H9 (cell line): Measurements from ENCODE around the gene TOPORS. TPM values are rescaled to one million over a fixed set of nuclear protein-coding genes. Genes with fewer than 3 reads are reported as not detected.

ENCODE experiments used
- DNase-seq: peaks from one replicate; pipeline ENCODE4 v3.0.0-alpha.2; 2017
- H2AFZ ChIP-seq: one replicate; pipeline ENCODE4 v1.6.1; 2013; ENCODE audit warnings: mild to moderate bottlenecking, low read length, control low read depth, moderate library complexity
- H2AK5ac ChIP-seq: 2 replicates; pipeline ENCODE4 v1.6.1; 2013; ENCODE audit warnings: low read length, control low read depth, mixed read lengths; ENCODE audit not compliant: insufficient read length
- H2BK120ac ChIP-seq: one replicate; pipeline ENCODE4 v1.6.1; 2013; ENCODE audit warnings: low read depth, mild to moderate bottlenecking, low read length, control low read depth, inconsistent platforms; ENCODE audit not compliant: poor library complexity, severe bottlenecking
- H2BK12ac ChIP-seq: 2 replicates; pipeline ENCODE4 v1.6.1; 2013; ENCODE audit warnings: low read length, control low read depth, mixed read lengths, low read depth; ENCODE audit not compliant: insufficient read length
- H2BK15ac ChIP-seq: 2 replicates; pipeline ENCODE4 v1.6.1; 2013; ENCODE audit warnings: low read depth, low read length, control low read depth
- H2BK20ac ChIP-seq: one replicate; pipeline ENCODE4 v1.6.1; 2013; ENCODE audit warnings: low read depth, mild to moderate bottlenecking, low read length, control low read depth, inconsistent platforms; ENCODE audit not compliant: poor library complexity, severe bottlenecking
- H2BK5ac ChIP-seq: 2 replicates; pipeline ENCODE4 v1.6.1; 2013; ENCODE audit warnings: low read length, control low read depth, mixed read lengths; ENCODE audit not compliant: insufficient read length
- H3K14ac ChIP-seq: 2 replicates; pipeline ENCODE4 v1.6.1; 2013; ENCODE audit warnings: low read length, control low read depth; ENCODE audit not compliant: insufficient read depth
- H3K18ac ChIP-seq: 2 replicates; pipeline ENCODE4 v1.6.1; 2013; ENCODE audit warnings: low read depth, mild to moderate bottlenecking, mixed read lengths, low read length, control low read depth; ENCODE audit not compliant: insufficient read length
- H3K23ac ChIP-seq: 2 replicates; pipeline ENCODE4 v1.6.1; 2013; ENCODE audit warnings: low read length, control low read depth, mixed read lengths, low read depth; ENCODE audit not compliant: insufficient read length
- H3K23me2 ChIP-seq: 2 replicates; pipeline ENCODE4 v1.6.1; 2013; ENCODE audit warnings: low read depth, mild to moderate bottlenecking, mixed read lengths, low read length, control low read depth; ENCODE audit not compliant: insufficient read length, poor library complexity, severe bottlenecking
- H3K27ac ChIP-seq: 2 replicates; pipeline ENCODE4 v1.5.1; 2013; ENCODE audit warnings: low read length, control low read depth, mixed read lengths, low read depth; ENCODE audit not compliant: insufficient read length
- H3K27me3 ChIP-seq: 2 replicates; pipeline ENCODE4 v1.6.1; 2013; ENCODE audit warnings: low read length, control low read depth, inconsistent platforms; ENCODE audit not compliant: insufficient read depth
- H3K4ac ChIP-seq: 2 replicates; pipeline ENCODE4 v1.6.1; 2013; ENCODE audit warnings: low read depth, mild to moderate bottlenecking, control low read depth, inconsistent platforms, low read length, moderate library complexity
- H3K4me1 ChIP-seq: 2 replicates; pipeline ENCODE4 v1.6.1; 2013; ENCODE audit warnings: low read length, control low read depth, inconsistent platforms; ENCODE audit not compliant: insufficient read depth
- H3K4me2 ChIP-seq: 2 replicates; pipeline ENCODE4 v1.6.1; 2013; ENCODE audit warnings: low read length, control low read depth, mixed read lengths; ENCODE audit not compliant: insufficient read length, insufficient read depth
- H3K56ac ChIP-seq: 2 replicates; pipeline ENCODE4 v1.6.1; 2013; ENCODE audit warnings: low read depth, mild to moderate bottlenecking, mixed read lengths, low read length, control low read depth; ENCODE audit not compliant: insufficient read length
- H3K79me1 ChIP-seq: 2 replicates; pipeline ENCODE4 v1.6.1; 2013; ENCODE audit warnings: low read depth, mild to moderate bottlenecking, moderate library complexity, low read length, control low read depth, inconsistent platforms; ENCODE audit not compliant: insufficient read depth, poor library complexity, severe bottlenecking
- H3K79me2 ChIP-seq: 2 replicates; pipeline ENCODE4 v1.6.1; 2013; ENCODE audit warnings: low read length, control low read depth, inconsistent platforms; ENCODE audit not compliant: insufficient read depth
- H3K9ac ChIP-seq: 2 replicates; pipeline ENCODE4 v1.6.1; 2013; ENCODE audit warnings: low read length, control low read depth, mixed read lengths; ENCODE audit not compliant: insufficient read length; ENCODE audit errors: extremely low read depth
- H3K9me3 ChIP-seq: one replicate; pipeline ENCODE4 v1.6.1; 2013; ENCODE audit warnings: low read depth, low read length, inconsistent platforms; ENCODE audit not compliant: control insufficient read depth
- H3T11ph ChIP-seq: one replicate; pipeline ENCODE4 v1.6.1; 2013; ENCODE audit warnings: mild to moderate bottlenecking, low read length, control low read depth, inconsistent platforms
- H4K20me1 ChIP-seq: one replicate; pipeline ENCODE4 v1.6.1; 2013; ENCODE audit not compliant: control insufficient read depth, insufficient read length, insufficient read depth
- H4K5ac ChIP-seq: 2 replicates; pipeline ENCODE4 v1.6.1; 2013; ENCODE audit warnings: low read depth, mild to moderate bottlenecking, mixed read lengths, low read length, control low read depth; ENCODE audit not compliant: insufficient read length
- H4K8ac ChIP-seq: replicated peaks from 2 replicates; pipeline ENCODE4 v1.6.1; 2013; ENCODE audit warnings: low read length, control low read depth, mixed read lengths, low read depth; ENCODE audit not compliant: insufficient read length
- H4K91ac ChIP-seq: 2 replicates; pipeline ENCODE4 v1.6.1; 2013; ENCODE audit warnings: low read depth, mild to moderate bottlenecking, moderate library complexity, mixed read lengths, low read length, control low read depth; ENCODE audit not compliant: insufficient read length
- H3K27ac Mint-ChIP-seq, 3 experiments: 2 replicates in 2 of 3; 3 replicates in 1 of 3; pipeline ENCODE4 v1.8.0; 2020 to 2021; ENCODE audit warnings: mixed read lengths in 3 of 3, mild to moderate bottlenecking in 1 of 3, moderate library complexity in 1 of 3
- H3K27me3 Mint-ChIP-seq: 2 replicates; pipeline ENCODE4 v1.8.0; 2021; ENCODE audit warnings: low read depth, mild to moderate bottlenecking, moderate library complexity, mixed read lengths
- H3K36me3 Mint-ChIP-seq, 3 experiments: 2 replicates in 2 of 3; 3 replicates in 1 of 3; pipeline ENCODE4 v1.8.0; 2020 to 2021; ENCODE audit warnings: low read depth in 3 of 3, mixed read lengths in 3 of 3; ENCODE audit not compliant: insufficient read depth in 1 of 3
- H3K4me1 Mint-ChIP-seq, 2 experiments: 2 replicates each; pipeline ENCODE4 v1.8.0; 2020; ENCODE audit warnings: mixed read lengths in 2 of 2
- H3K4me3 Mint-ChIP-seq, 2 experiments: 2 replicates in 1 of 2; 3 replicates in 1 of 2; pipeline ENCODE4 v1.8.0; 2020 to 2021; ENCODE audit warnings: mild to moderate bottlenecking in 2 of 2, mixed read lengths in 2 of 2, moderate library complexity in 1 of 2
- H3K9me3 Mint-ChIP-seq, 2 experiments: 2 replicates in 1 of 2; 3 replicates in 1 of 2; pipeline ENCODE4 v1.8.0; 2020; ENCODE audit warnings: mild to moderate bottlenecking in 2 of 2, mixed read lengths in 2 of 2, moderate library complexity in 1 of 2
- CTCF ChIP-seq: fragments of 200-600 bp; sonication (generic); conservative IDR thresholded peaks from 3 replicates; pipeline ENCODE4 v1.8.0; 2021; ENCODE audit warnings: antibody characterized with exemption, mild to moderate bottlenecking
- WGBS: extraction: QIAGEN DNeasy Blood & Tissue Kit; methylation state at CpG from one replicate; pipeline ENCODE4 v1.1.7; 2013; ENCODE audit warnings: missing lambda C conversion rate, low lambda C conversion rate, mixed read lengths; ENCODE audit not compliant: insufficient read length; ENCODE audit errors: extremely low coverage; 5-methylcytosine and 5-hydroxymethylcytosine counted together
- total RNA-seq: library from RNA; stranded (reverse); gene quantifications from 2 replicates; pipeline ENCODE4 v1.2.1, GENCODE V29; 2021

TOPORS gene
- total RNA-seq, 1 experiment from 2014 or later, result 31.9 TPM

- Histone ChIP-seq H3K4me2 (no peak overlapping the region), H3K18ac (no peak overlapping the region), H2BK120ac (no peak overlapping the region), H3K4me1 (peaks cover 3% of the 10 kb centered on the region; the same call in 1 of the 2 replicates), H2AFZ (no peak overlapping the region), H3K27ac (no peak overlapping the region), H2AK5ac (no peak overlapping the region), H2BK5ac (no peak overlapping the region), H4K8ac (no peak overlapping the region), H2BK12ac (no peak overlapping the region), H3K9ac (no peak overlapping the region), H3K56ac (no peak overlapping the region), H3K23ac (no peak overlapping the region), H4K91ac (no peak overlapping the region), H4K20me1 (no peaks in the 10 kb centered on the region), H3K4ac (no peak overlapping the region), H3T11ph (no peak overlapping the region), H3K27me3 (no peaks in the 10 kb centered on the region), H2BK15ac (no peak overlapping the region), H3K79me2 (no peaks in the 10 kb centered on the region), H2BK20ac (no peak overlapping the region), H3K14ac (no peak overlapping the region), H3K23me2 (no peaks in the 10 kb centered on the region), H3K9me3 (no peaks in the 10 kb centered on the region), H4K5ac (no peak overlapping the region), H3K79me1 (no peaks in the 10 kb centered on the region)
- peak; percentile 77 for TF ChIP-seq CTCF
- peaks cover 0 to 3% of the 10 kb centered on the region in 2 experiments; a peak in 2 of 5 replicates for H3K9me3 Mint-ChIP-seq
- no peak overlapping the region for H3K4me3 Mint-ChIP-seq
- no peak overlapping the region for H3K27ac Mint-ChIP-seq
- H3K27me3 Mint-ChIP-seq, result peaks cover 3% of the 10 kb centered on the region
- WGBS, result no CpG with 5 or more reads among the region's 3 CpGs
- peak; percentile 43 for DNase-seq
- no peaks in the 10 kb centered on the region for H3K36me3 Mint-ChIP-seq
- peaks cover 3 to 10% of the 10 kb centered on the region in 2 experiments; a peak in 3 of 4 replicates for H3K4me1 Mint-ChIP-seq
Measured at GRCh38 chr9:32581512-32582143, 29.2 kb upstream of the TOPORS start.
